Panc1 (cell line): Measurements from ENCODE around the gene MARCHF3. TPM values are rescaled to one million over a fixed set of nuclear protein-coding genes. Genes with fewer than 3 reads are reported as not detected.

Experiments used
- ATAC-seq: fragments of 200-7000 bp; cut with Tn5 transposase; 2 replicates; pipeline ENCODE4 v1.9.1; 2020; ENCODE audit warnings: mild to moderate bottlenecking, moderate library complexity
- BruUV-seq: library from RNA; stranded (reverse); fragments of 400-500 nt; replicated peaks from 2 replicates; lab custom pipeline; 2021; lab: Mats Ljungman, UMichigan
- CTCF ChIA-PET: fragments of 300-600 bp; sonication (Branson Sonifier 250); formaldehyde crosslinking; loops from one replicate; lab custom pipeline; 2022; ENCODE audit warnings: antibody characterized with exemption; lab: Charles Lee
- POLR2A ChIA-PET: fragments of 300-600 bp; sonication (Branson Sonifier 250); formaldehyde crosslinking; loops from one replicate; lab custom pipeline; 2022; ENCODE audit warnings: antibody characterized with exemption; lab: Charles Lee
- DNase-seq: peaks from one replicate; pipeline ENCODE4 v3.0.0-alpha.2; 2010; ENCODE audit warnings: low read depth, low spot score
- H3K27ac ChIP-seq: 2 replicates; pipeline ENCODE4 v1.5.1; 2011; ENCODE audit warnings: mild to moderate bottlenecking, low read length, inconsistent platforms
- H3K27me3 ChIP-seq: fragments of 200-500 bp; sonication (Bioruptor generic); 2 replicates; pipeline ENCODE4 v1.6.0; 2014; ENCODE audit warnings: low read length, inconsistent platforms; ENCODE audit not compliant: control insufficient read depth, insufficient read depth
- H3K36me3 ChIP-seq: fragments of 200-500 bp; sonication (Bioruptor generic); 2 replicates; pipeline ENCODE4 v1.5.1; 2014; ENCODE audit warnings: inconsistent platforms, mild to moderate bottlenecking, low read length, moderate library complexity; ENCODE audit not compliant: control insufficient read depth, insufficient read depth
- H3K4me1 ChIP-seq: 2 replicates; pipeline ENCODE4 v1.5.1; 2011; ENCODE audit warnings: inconsistent platforms, mild to moderate bottlenecking, low read length, moderate library complexity; ENCODE audit not compliant: control insufficient read depth, insufficient read depth
- H3K4me3 ChIP-seq, 2 experiments: 2 replicates each; pipeline ENCODE4 v1.5.1; 2011 to 2012; ENCODE audit warnings: low read depth in 2 of 2, low read length in 2 of 2, mild to moderate bottlenecking in 2 of 2, inconsistent platforms in 1 of 2, moderate library complexity in 1 of 2
- H3K9me3 ChIP-seq: fragments of 200-500 bp; sonication (Bioruptor generic); 2 replicates; pipeline ENCODE4 v1.5.1; 2014; ENCODE audit warnings: low read depth, mild to moderate bottlenecking, inconsistent platforms, low read length, moderate library complexity; ENCODE audit not compliant: control insufficient read depth, insufficient read depth
- POLR2AphosphoS5 ChIP-seq: IDR thresholded peaks from 2 replicates; pipeline ENCODE4 v1.6.1; 2012; ENCODE audit warnings: mild to moderate bottlenecking, low read depth, low read length, moderate library complexity
- REST ChIP-seq, 2 experiments: IDR thresholded peaks; 2 replicates each; pipeline ENCODE4 v1.6.1; 2011 to 2012; ENCODE audit warnings: low read depth in 2 of 2, control low read depth in 1 of 2, low read length in 1 of 2, mild to moderate bottlenecking in 1 of 2, moderate library complexity in 1 of 2; ENCODE audit not compliant: insufficient read depth in 1 of 2
- SIN3A ChIP-seq: IDR thresholded peaks from 2 replicates; pipeline ENCODE4 v1.6.1; 2012; ENCODE audit warnings: low read depth, mild to moderate bottlenecking, low read length, moderate library complexity, borderline replicate concordance; ENCODE audit not compliant: insufficient read depth
- TCF7L2 ChIP-seq: IDR thresholded peaks from 2 replicates; pipeline ENCODE4 v1.6.1; 2011; ENCODE audit warnings: mild to moderate bottlenecking, low read depth, low read length, inconsistent platforms
- in situ Hi-C: cut with HindIII; loops from 2 replicates; pipeline ENCODE4 v1.10.0; 2016; ENCODE audit warnings: low sequenced_read_pairs, low pct_unique_long_range_greater_than_20kb
- intact Hi-C: fragments of 100-400 bp; cut with micrococcal nuclease; formaldehyde crosslinking; loops from one replicate; pipeline ENCODE4 v1.10.0; 2022; ENCODE audit not compliant: unreplicated experiment
- total RNA-seq: library from RNA; stranded (reverse); gene quantifications from one replicate; pipeline ENCODE4 v1.2.1, GENCODE V29; 2021; ENCODE audit not compliant: unreplicated experiment
- TF ChIP-seq, protein P1 (sequence below): fragments of 450-650 bp; IDR thresholded peaks from 2 replicates; pipeline ENCODE4 v1.5.1; 2017; ENCODE audit warnings: mild to moderate bottlenecking

The MARCHF3 gene
- total RNA-seq, 1 experiment from 2014 or later: 3.0 TPM

- BruUV-seq: no TSS peak
These were observed 58.8 kb downstream of the MARCHF3 start for GRCh38 chr5:126971455-126972031.

GRCh38 chr5:126970517-126971017, 59.8 kb downstream of the MARCHF3 start:
- CTCF ChIA-PET: no interaction called here
- DNase-seq: no peak
- H3K27ac ChIP-seq: no peak overlapping the region

More at GRCh38 chr5:126971455-126972031, 58.8 kb downstream of the MARCHF3 start:
- H3K4me1 ChIP-seq: no peaks in the 10 kb centered on the region
- no peaks in the 10 kb centered on the region; the same call in 1 of the 2 replicates for H3K36me3 ChIP-seq
- ATAC-seq: no peak
- ChIA-PET CTCF (no interaction called here), POLR2A (no interaction called here)
- in situ Hi-C loops (no loop called here), intact Hi-C loops (no loop called here)
- H3K27ac ChIP-seq: no peak overlapping the region
- no peak overlapping the region for H3K4me3 ChIP-seq
- H3K9me3 ChIP-seq: no peaks in the 10 kb centered on the region
- DNase-seq: no peak
- TF ChIP-seq POLR2AphosphoS5: no peak
- TF ChIP-seq TCF7L2: no peak
- TF ChIP-seq, protein P1, sequence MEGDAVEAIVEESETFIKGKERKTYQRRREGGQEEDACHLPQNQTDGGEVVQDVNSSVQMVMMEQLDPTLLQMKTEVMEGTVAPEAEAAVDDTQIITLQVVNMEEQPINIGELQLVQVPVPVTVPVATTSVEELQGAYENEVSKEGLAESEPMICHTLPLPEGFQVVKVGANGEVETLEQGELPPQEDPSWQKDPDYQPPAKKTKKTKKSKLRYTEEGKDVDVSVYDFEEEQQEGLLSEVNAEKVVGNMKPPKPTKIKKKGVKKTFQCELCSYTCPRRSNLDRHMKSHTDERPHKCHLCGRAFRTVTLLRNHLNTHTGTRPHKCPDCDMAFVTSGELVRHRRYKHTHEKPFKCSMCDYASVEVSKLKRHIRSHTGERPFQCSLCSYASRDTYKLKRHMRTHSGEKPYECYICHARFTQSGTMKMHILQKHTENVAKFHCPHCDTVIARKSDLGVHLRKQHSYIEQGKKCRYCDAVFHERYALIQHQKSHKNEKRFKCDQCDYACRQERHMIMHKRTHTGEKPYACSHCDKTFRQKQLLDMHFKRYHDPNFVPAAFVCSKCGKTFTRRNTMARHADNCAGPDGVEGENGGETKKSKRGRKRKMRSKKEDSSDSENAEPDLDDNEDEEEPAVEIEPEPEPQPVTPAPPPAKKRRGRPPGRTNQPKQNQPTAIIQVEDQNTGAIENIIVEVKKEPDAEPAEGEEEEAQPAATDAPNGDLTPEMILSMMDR: no peak
- no peak for TF ChIP-seq SIN3A
- no peak for TF ChIP-seq REST (IDR thresholded peaks at IDR 0.05; ENCODE audit: insufficient read depth in 1 of 2, low read depth in 2 of 2, low read length in 1 of 2)
- no peaks in the 10 kb centered on the region for H3K27me3 ChIP-seq

More at GRCh38 chr5:126970517-126971017, 59.8 kb downstream of the MARCHF3 start:
- Histone ChIP-seq H3K4me3 (no peak overlapping the region), H3K36me3 (no peaks in the 10 kb centered on the region; the same call in 1 of the 2 replicates), H3K4me1 (no peaks in the 10 kb centered on the region), H3K27me3 (no peaks in the 10 kb centered on the region), H3K9me3 (no peaks in the 10 kb centered on the region)
- no TSS peak for BruUV-seq
- ATAC-seq: no peak
- in situ Hi-C loops: no loop called here
- no peak for TF ChIP-seq REST (IDR thresholded peaks at IDR 0.05; ENCODE audit: insufficient read depth in 1 of 2, low read depth in 2 of 2, low read length in 1 of 2)
- TF ChIP-seq TCF7L2: no peak
- TF ChIP-seq POLR2AphosphoS5: no peak
- no peak for TF ChIP-seq SIN3A
- TF ChIP-seq, protein P1: no peak
- intact Hi-C loops: no loop called here
- POLR2A ChIA-PET: no interaction called here
